ENCODE data around the gene HOXA7.

- TF ChIP-seq EZH2 (IDR thresholded peaks at IDR 0.05; ENCODE audit: borderline replicate concordance, low read depth, low read length, poor library complexity, severe bottlenecking) = no peak
- no peak for TF ChIP-seq CTCF (conservative IDR thresholded peaks at IDR 0.05; ENCODE audit: low read depth, low read length)
Observed at GRCh38 chr7:27117887-27118491, 38.5 kb downstream of the HOXA7 start.

Data from A673 (cell line).